GM21786 (cell line): Measurements from ENCODE around the gene RXFP1.

Experiments used
- ATAC-seq: cut with Tn5 transposase; IDR thresholded peaks from one replicate; pipeline ENCODE4 v1.9.1; 2021; ENCODE audit not compliant: unreplicated experiment

RXFP1 gene

DNA sequence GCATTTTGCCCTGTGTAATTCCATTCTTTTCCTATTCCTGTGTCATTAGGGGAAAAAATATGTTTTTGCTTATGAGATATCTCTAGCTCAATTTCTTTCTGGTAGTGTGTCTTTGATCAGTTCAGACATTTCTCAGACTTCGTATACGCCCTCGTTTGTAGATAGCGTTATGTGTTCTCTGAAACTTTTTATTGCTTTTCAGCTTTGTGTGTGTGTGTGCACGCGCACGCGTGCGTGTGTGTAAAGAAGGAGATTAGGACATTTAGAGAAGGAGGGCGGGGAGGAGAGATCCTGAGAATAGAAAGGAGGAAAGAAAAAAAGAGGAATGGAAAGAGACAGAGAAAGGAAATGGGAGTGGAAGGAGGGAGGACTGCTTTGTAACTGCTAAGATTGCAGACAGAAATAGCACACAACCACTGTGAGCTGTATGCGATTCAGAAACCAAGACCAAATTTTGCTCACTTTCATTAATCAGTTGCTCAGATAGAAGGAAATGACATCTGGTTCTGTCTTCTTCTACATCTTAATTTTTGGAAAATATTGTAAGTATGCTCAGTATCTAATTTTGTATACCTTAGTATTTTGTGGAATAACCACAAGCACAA is at the start of gene RXFP1:
TSS of gene RXFP1 (plus strand) at position 399 of the 605 bp plus-strand sequence. CDS start at position 494, 95 bp downstream.
- ATAC-seq, result no peak

DNA sequence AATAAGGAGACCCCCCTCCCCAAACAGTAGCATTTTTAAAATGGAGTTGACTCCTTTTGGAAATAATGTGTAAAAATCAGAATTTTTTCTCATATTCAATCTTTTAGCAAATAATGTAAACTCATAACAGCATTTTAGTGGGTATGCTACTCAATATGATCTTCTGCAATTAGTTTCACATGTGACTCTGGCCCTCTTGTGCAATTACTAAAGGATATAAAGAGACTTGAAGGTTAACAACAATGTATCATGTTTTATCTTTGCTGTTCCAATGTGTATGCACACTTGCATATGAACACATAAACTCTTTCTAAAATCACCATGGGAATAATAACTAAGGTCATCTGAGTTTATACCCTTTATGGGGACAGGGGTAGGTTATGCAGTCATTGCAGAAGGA is 39.9 kb upstream of the RXFP1 start:
- ATAC-seq, result no peak

DNA sequence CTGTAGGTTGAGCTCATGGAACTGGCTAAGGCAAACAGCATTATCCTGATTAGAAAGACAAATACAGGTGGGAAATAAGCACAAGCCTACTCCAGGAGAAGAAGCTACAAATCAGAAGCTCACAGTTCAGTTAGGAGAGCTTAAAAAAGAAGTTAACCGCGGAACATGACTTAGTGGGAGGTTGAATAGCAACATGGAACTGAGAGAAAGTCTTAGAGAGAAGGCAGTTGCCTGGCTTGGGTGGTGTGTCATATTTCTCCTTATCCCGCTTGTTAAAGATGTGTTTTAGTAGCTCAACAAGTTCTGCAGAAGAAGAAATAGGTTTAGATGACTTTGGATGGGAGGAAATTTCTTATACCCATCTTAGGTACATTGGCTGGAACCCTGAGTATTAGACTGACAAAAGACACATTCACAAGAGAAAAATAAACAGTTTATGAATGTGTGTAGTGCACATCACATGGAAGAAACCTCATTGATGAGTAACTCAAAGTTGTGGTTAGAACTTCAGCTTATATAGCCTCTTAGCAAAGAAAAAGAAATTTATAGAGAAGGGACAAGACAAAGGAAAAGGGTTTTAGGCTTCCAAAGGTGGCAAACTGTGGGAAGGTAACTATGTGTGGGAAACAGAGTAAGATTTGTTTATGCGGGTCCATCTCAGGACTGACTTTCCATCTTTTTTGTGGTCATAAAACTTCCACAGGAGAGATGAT is 37.4 kb upstream of the RXFP1 start:
- no peak for ATAC-seq

GRCh38 chr4:158490629-158491028 is 31.1 kb upstream of the RXFP1 start:
- no peak for ATAC-seq

GRCh38 chr4:158492391-158492790 is 29.3 kb upstream of the RXFP1 start:
- ATAC-seq, result no peak

DNA sequence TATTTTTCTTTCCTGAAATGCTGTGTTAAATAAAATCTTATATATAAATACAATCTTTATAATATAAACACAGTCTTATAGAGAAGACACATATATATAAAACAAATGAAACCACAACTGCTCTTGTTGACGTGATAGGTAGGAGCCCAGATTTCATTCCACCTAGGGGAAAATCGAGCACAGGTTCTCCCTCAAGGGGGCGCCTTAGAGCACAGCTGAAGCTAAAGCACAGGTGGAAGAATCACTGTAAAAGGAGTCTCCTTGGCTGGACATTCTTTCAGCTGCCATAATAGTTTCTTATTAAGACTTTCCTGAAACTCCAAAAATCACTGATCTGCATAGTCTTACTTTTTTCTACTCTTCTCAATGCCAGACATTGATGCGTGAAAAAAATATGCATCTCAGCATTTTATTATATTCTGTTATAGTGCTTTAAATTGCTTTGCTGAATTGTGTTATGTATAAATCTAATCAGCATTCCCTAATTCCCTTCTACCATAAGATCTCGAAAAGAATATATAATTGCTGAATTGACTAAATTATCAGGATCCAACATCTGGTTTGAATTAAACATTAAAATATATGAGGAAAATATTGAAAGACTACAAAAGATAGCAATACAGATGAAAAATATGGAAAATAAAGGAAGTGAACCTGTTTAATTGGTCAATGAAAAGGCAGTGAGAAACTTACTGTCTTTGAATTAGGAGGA is 25.5 kb upstream of the RXFP1 start:
- peak; percentile 53 for ATAC-seq

DNA sequence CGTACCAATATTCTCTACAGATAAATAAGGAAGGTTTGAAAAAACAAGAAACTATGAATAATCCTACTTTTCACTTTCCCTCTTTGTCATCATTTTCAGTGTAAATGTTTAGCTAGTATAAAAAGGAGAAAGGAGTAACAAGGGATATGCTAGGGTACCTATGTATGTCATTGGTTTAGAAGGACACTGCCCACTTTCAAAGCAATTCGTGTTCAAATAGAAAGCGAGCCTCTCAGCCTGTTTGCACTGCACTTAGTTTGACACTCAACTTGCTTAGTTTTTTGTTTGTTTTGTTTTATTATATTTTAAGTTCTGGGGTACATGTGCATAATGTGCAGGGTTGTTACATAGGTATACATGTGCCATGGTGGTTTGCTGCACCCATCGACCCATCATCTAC is 21.6 kb upstream of the RXFP1 start:
- ATAC-seq, result no peak

- no peak for ATAC-seq
Measured at GRCh38 chr4:158513256-158513655, 8.4 kb upstream of the RXFP1 start.

DNA sequence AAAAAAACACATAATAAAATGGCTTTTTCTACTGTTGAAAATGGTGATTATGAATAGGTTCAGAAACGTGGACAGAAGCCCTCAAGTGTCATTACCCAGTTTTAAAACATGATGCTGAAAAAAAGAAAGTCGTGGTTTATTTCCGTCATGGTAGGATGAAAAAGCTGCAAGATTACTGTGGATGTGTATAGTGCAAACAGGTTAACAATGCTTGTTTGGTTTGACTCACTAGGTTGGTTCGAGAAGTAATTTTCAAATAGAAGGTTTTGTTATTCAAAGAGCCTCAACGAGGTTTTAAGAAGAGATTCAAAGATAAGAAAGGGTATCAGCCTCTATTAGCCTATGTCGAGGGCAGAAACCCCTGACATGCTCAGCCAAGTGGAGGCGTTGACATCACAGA is 2.5 kb upstream of the RXFP1 start:
- ATAC-seq, result no peak

DNA sequence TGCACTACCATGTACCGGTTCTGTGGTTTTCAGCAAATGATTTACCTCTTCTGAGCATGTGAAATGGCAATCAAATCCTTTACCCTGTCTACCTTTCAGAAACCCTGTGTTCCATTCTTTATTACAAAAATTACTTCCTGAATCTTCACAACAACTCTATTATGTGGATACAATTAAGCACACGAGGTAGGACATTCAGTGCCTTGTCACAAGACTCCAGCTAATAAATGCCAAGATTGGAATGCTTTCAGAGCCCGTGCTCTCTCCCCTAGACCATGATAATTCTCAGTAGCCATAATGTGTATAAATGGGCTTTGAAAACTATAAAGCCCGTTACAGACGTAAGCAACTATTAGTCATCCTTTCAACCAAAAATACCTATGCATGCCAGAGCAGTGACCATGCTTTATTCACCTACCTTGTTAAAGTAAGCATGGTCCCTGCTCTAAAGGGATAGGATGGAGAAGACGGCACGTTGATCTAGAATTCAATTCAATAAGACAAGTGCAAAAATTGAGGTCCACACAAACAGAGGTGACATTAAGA is 2.4 kb downstream of the RXFP1 start:
- ATAC-seq, result no peak

- ATAC-seq, result no peak
Measured at GRCh38 chr4:158527516-158527915, 5.8 kb downstream of the RXFP1 start.

DNA sequence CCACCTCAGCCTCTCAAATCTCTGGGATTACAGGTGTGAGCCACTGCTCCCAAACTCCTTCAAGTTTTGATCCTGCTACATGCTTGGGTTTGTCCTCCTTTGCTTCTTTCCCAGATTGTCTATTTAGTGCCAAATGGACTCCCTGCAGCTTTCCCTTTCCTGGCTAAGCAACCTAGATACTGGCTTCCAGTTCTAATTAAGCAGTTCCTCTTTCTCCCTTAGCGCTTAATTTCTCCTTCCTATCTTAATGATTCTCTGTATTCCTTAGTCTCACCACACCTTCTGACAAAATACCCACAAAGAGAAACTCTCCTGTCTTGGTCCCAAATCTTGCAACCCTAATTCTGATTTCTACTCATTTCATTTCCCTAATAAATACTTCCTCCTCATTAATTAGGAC is 7.8 kb downstream of the RXFP1 start:
- ATAC-seq, result no peak

DNA sequence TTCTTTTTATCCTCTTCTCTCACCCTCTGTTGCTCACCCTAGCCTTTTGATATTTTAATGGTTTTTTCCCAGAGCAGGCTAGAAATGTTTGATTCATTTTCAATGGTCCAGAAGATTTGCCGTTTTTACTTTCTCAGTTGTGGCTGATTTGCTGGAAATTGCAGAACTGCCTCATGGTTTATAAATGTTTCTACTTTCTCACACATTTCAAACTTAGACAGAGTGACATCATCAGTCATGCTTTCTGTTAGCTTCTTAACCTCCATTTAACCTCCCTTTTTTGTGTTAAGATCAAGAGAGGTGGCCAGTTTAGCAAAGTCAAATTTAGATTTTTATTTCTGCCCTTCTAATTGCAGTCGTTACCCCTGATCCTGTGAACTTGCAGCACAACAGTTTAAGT is 8.7 kb downstream of the RXFP1 start:
- ATAC-seq, result no peak

DNA sequence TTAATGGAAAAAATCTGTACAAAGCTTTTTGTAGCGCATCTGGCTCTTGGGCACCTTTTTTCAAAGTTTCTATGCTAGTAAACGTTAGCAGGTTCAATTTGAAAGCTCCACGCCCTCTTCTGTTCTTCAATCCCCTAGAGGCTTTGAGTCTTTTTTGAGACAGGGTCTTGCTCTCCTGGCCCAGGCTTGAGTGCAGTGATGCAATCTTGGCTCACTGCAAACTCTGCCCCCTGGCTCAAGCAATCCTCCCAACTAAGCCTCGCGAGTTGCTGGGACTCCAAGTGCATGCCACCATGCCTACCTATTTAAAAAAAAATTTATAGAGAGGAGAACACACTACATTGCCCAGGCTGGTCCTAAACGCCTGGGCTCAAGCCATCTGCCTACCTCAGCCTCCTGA is 9.2 kb downstream of the RXFP1 start:
- ATAC-seq, result no peak

- ATAC-seq, result no peak
Measured at GRCh38 chr4:158532556-158533231, 11.0 kb downstream of the RXFP1 start.

- no peak for ATAC-seq
Measured at GRCh38 chr4:158534727-158535126, 13.0 kb downstream of the RXFP1 start.

DNA sequence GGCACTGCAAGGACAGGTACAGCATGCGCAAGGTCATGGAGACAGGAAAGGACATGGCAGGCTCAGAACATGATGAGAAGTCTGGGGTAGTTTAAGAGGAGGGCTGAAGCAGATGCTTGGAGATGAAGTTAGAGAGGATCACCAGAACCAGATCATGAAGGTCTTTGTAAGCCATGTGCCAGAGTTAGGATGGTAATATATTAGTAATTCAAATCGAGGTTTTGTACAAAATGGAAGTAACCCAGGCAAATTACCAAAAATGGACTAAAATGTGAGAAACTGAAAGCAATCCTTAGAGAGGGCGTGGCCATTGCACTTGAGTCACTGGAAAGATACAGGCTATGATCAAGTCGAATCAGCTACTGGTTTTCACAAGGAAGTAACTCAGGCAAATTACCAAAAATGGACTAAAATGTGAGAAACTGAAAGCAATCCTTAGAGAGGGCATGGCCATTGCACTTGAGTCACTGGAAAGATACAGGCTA is 13.5 kb downstream of the RXFP1 start:
- ATAC-seq, result peak; percentile 59

DNA sequence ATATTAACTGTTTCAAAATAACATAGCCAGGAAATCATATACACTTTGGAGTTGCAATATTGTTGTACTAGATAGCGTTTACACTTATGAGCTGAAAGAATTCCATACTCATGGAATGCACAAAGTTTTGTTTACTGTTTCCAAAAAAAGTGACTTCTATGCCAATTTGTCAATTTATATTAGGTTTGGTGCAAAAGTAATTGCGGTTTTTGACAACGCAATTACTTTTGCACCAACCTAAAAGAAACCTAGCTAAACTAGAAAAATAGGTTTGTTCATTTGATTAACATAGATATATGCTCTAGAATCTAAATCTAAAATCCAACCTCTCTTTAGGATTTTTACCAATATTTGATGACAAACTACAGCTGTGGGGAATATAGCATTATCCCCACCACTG is 15.2 kb downstream of the RXFP1 start:
- no peak for ATAC-seq

DNA sequence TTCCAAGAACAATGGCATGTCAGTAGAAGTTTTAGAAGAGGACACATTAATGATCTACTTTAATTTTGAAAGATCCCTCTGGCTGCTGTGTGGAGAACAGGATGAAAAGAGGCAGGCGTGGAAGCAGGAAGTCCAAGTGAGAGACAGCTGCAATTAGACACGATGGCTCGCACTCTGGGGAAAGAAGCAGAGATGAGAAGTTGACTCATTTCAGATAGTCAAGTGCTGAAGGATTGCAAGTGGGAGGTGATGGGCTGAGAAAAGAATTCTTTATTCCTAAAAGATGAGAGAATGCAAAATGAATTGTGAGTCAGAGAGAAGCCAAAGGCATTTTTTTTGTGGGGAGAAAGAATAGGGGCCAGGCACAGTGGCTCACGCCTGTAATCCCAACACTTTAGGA is 16.5 kb downstream of the RXFP1 start:
- ATAC-seq, result no peak

DNA sequence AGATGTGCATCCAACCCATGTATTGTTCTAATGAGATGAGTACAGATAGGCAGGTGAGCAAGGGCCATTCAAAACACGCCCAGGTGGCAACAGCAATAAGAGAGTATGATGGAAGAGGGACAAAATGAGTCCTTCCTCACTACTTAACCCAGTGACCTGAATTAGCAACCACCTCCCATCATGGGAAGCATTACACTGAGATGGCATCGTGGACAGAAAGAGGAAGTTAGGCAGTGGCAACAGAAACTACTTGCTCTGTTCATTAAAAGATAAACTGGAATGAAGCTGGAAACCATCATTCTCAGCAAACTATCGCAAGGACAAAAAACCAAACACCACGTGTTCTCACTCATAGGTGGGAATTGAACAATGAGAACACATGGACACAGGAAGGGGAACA is 17.2 kb downstream of the RXFP1 start:
- no peak for ATAC-seq
